H9 (cell line): ENCODE results near the gene PPP1R15A. TPM values are rescaled to one million over a fixed set of nuclear protein-coding genes. Genes with fewer than 3 reads are reported as not detected.
A peak's percentile ranks its signal among the peaks of the same experiment; 100 is the strongest.

Source experiments
- DNase-seq: peaks from one replicate; pipeline ENCODE4 v3.0.0-alpha.2; 2017
- H2AFZ ChIP-seq: one replicate; pipeline ENCODE4 v1.6.1; 2013; ENCODE audit warnings: mild to moderate bottlenecking, low read length, control low read depth, moderate library complexity
- H2AK5ac ChIP-seq: 2 replicates; pipeline ENCODE4 v1.6.1; 2013; ENCODE audit warnings: low read length, control low read depth, mixed read lengths; ENCODE audit not compliant: insufficient read length
- H2BK120ac ChIP-seq: one replicate; pipeline ENCODE4 v1.6.1; 2013; ENCODE audit warnings: low read depth, mild to moderate bottlenecking, low read length, control low read depth, inconsistent platforms; ENCODE audit not compliant: poor library complexity, severe bottlenecking
- H2BK12ac ChIP-seq: 2 replicates; pipeline ENCODE4 v1.6.1; 2013; ENCODE audit warnings: low read length, control low read depth, mixed read lengths, low read depth; ENCODE audit not compliant: insufficient read length
- H2BK15ac ChIP-seq: 2 replicates; pipeline ENCODE4 v1.6.1; 2013; ENCODE audit warnings: low read depth, low read length, control low read depth
- H2BK20ac ChIP-seq: one replicate; pipeline ENCODE4 v1.6.1; 2013; ENCODE audit warnings: low read depth, mild to moderate bottlenecking, low read length, control low read depth, inconsistent platforms; ENCODE audit not compliant: poor library complexity, severe bottlenecking
- H2BK5ac ChIP-seq: 2 replicates; pipeline ENCODE4 v1.6.1; 2013; ENCODE audit warnings: low read length, control low read depth, mixed read lengths; ENCODE audit not compliant: insufficient read length
- H3K14ac ChIP-seq: 2 replicates; pipeline ENCODE4 v1.6.1; 2013; ENCODE audit warnings: low read length, control low read depth; ENCODE audit not compliant: insufficient read depth
- H3K18ac ChIP-seq: 2 replicates; pipeline ENCODE4 v1.6.1; 2013; ENCODE audit warnings: low read depth, mild to moderate bottlenecking, mixed read lengths, low read length, control low read depth; ENCODE audit not compliant: insufficient read length
- H3K23ac ChIP-seq: 2 replicates; pipeline ENCODE4 v1.6.1; 2013; ENCODE audit warnings: low read length, control low read depth, mixed read lengths, low read depth; ENCODE audit not compliant: insufficient read length
- H3K23me2 ChIP-seq: 2 replicates; pipeline ENCODE4 v1.6.1; 2013; ENCODE audit warnings: low read depth, mild to moderate bottlenecking, mixed read lengths, low read length, control low read depth; ENCODE audit not compliant: insufficient read length, poor library complexity, severe bottlenecking
- H3K27ac ChIP-seq: 2 replicates; pipeline ENCODE4 v1.5.1; 2013; ENCODE audit warnings: low read length, control low read depth, mixed read lengths, low read depth; ENCODE audit not compliant: insufficient read length
- H3K27me3 ChIP-seq: 2 replicates; pipeline ENCODE4 v1.6.1; 2013; ENCODE audit warnings: low read length, control low read depth, inconsistent platforms; ENCODE audit not compliant: insufficient read depth
- H3K4ac ChIP-seq: 2 replicates; pipeline ENCODE4 v1.6.1; 2013; ENCODE audit warnings: low read depth, mild to moderate bottlenecking, control low read depth, inconsistent platforms, low read length, moderate library complexity
- H3K4me1 ChIP-seq: 2 replicates; pipeline ENCODE4 v1.6.1; 2013; ENCODE audit warnings: low read length, control low read depth, inconsistent platforms; ENCODE audit not compliant: insufficient read depth
- H3K4me2 ChIP-seq: 2 replicates; pipeline ENCODE4 v1.6.1; 2013; ENCODE audit warnings: low read length, control low read depth, mixed read lengths; ENCODE audit not compliant: insufficient read length, insufficient read depth
- H3K56ac ChIP-seq: 2 replicates; pipeline ENCODE4 v1.6.1; 2013; ENCODE audit warnings: low read depth, mild to moderate bottlenecking, mixed read lengths, low read length, control low read depth; ENCODE audit not compliant: insufficient read length
- H3K79me1 ChIP-seq: 2 replicates; pipeline ENCODE4 v1.6.1; 2013; ENCODE audit warnings: low read depth, mild to moderate bottlenecking, moderate library complexity, low read length, control low read depth, inconsistent platforms; ENCODE audit not compliant: insufficient read depth, poor library complexity, severe bottlenecking
- H3K79me2 ChIP-seq: 2 replicates; pipeline ENCODE4 v1.6.1; 2013; ENCODE audit warnings: low read length, control low read depth, inconsistent platforms; ENCODE audit not compliant: insufficient read depth
- H3K9ac ChIP-seq: 2 replicates; pipeline ENCODE4 v1.6.1; 2013; ENCODE audit warnings: low read length, control low read depth, mixed read lengths; ENCODE audit not compliant: insufficient read length; ENCODE audit errors: extremely low read depth
- H3K9me3 ChIP-seq: one replicate; pipeline ENCODE4 v1.6.1; 2013; ENCODE audit warnings: low read depth, low read length, inconsistent platforms; ENCODE audit not compliant: control insufficient read depth
- H3T11ph ChIP-seq: one replicate; pipeline ENCODE4 v1.6.1; 2013; ENCODE audit warnings: mild to moderate bottlenecking, low read length, control low read depth, inconsistent platforms
- H4K20me1 ChIP-seq: one replicate; pipeline ENCODE4 v1.6.1; 2013; ENCODE audit not compliant: control insufficient read depth, insufficient read length, insufficient read depth
- H4K5ac ChIP-seq: 2 replicates; pipeline ENCODE4 v1.6.1; 2013; ENCODE audit warnings: low read depth, mild to moderate bottlenecking, mixed read lengths, low read length, control low read depth; ENCODE audit not compliant: insufficient read length
- H4K8ac ChIP-seq: replicated peaks from 2 replicates; pipeline ENCODE4 v1.6.1; 2013; ENCODE audit warnings: low read length, control low read depth, mixed read lengths, low read depth; ENCODE audit not compliant: insufficient read length
- H4K91ac ChIP-seq: 2 replicates; pipeline ENCODE4 v1.6.1; 2013; ENCODE audit warnings: low read depth, mild to moderate bottlenecking, moderate library complexity, mixed read lengths, low read length, control low read depth; ENCODE audit not compliant: insufficient read length
- H3K27ac Mint-ChIP-seq, 3 experiments: 2 replicates in 2 of 3; 3 replicates in 1 of 3; pipeline ENCODE4 v1.8.0; 2020 to 2021; ENCODE audit warnings: mixed read lengths in 3 of 3, mild to moderate bottlenecking in 1 of 3, moderate library complexity in 1 of 3
- H3K27me3 Mint-ChIP-seq: 2 replicates; pipeline ENCODE4 v1.8.0; 2021; ENCODE audit warnings: low read depth, mild to moderate bottlenecking, moderate library complexity, mixed read lengths
- H3K36me3 Mint-ChIP-seq, 3 experiments: 2 replicates in 2 of 3; 3 replicates in 1 of 3; pipeline ENCODE4 v1.8.0; 2020 to 2021; ENCODE audit warnings: low read depth in 3 of 3, mixed read lengths in 3 of 3; ENCODE audit not compliant: insufficient read depth in 1 of 3
- H3K4me1 Mint-ChIP-seq, 2 experiments: 2 replicates each; pipeline ENCODE4 v1.8.0; 2020; ENCODE audit warnings: mixed read lengths in 2 of 2
- H3K4me3 Mint-ChIP-seq, 2 experiments: 2 replicates in 1 of 2; 3 replicates in 1 of 2; pipeline ENCODE4 v1.8.0; 2020 to 2021; ENCODE audit warnings: mild to moderate bottlenecking in 2 of 2, mixed read lengths in 2 of 2, moderate library complexity in 1 of 2
- H3K9me3 Mint-ChIP-seq, 2 experiments: 2 replicates in 1 of 2; 3 replicates in 1 of 2; pipeline ENCODE4 v1.8.0; 2020; ENCODE audit warnings: mild to moderate bottlenecking in 2 of 2, mixed read lengths in 2 of 2, moderate library complexity in 1 of 2
- CTCF ChIP-seq: fragments of 200-600 bp; sonication (generic); conservative IDR thresholded peaks from 3 replicates; pipeline ENCODE4 v1.8.0; 2021; ENCODE audit warnings: antibody characterized with exemption, mild to moderate bottlenecking
- WGBS: extraction: QIAGEN DNeasy Blood & Tissue Kit; methylation state at CpG from one replicate; pipeline ENCODE4 v1.1.7; 2013; ENCODE audit warnings: missing lambda C conversion rate, low lambda C conversion rate, mixed read lengths; ENCODE audit not compliant: insufficient read length; ENCODE audit errors: extremely low coverage; 5-methylcytosine and 5-hydroxymethylcytosine counted together
- long read RNA-seq: library from polyadenylated mRNA; unstranded; transcript quantifications from one replicate; pipeline ENCODE4 v2.0.0, GENCODE V29; 2020
- total RNA-seq: library from RNA; stranded (reverse); gene quantifications from 2 replicates; pipeline ENCODE4 v1.2.1, GENCODE V29; 2021

The PPP1R15A gene
- total RNA-seq = 17.2 and 17.5 TPM in 2 replicates
- long read RNA-seq, transcript PPP1R15A-201 (3 exons, 2,378 nt) = major isoform, 278 of 309 reads
- long read RNA-seq, partial matches to known transcripts = 22 of 309 reads
- long read RNA-seq, other reads (novel, unspliced or antisense) = 7 of 309 reads

DNA sequence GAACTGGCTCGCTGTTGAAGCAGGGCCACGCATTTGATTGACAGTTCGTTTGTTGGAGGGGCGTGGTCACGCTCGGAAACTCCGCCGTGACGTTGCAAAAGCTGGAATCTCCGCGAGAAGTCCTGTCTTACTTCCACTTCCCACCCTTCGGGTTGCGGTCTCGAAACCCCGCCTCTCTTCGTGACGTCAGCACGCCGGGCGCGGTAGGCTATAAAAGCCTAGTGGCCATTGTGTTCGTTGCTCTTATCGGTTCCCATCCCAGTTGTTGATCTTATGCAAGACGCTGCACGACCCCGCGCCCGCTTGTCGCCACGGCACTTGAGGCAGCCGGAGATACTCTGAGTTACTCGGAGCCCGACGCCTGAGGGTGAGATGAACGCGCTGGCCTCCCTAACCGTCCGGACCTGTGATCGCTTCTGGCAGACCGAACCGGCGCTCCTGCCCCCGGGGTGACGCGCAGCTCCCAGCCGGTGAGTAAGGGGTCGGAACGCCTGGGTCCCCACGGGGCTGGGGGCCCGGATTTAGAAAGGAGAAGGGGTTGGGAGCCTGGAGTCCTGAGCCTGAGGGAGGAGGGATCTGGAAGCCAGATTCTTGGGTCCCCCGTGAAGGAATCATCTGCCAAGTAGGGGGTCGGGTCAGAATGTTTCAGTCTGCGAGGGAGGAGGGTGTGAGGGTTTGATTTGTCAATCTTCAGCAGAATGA lies at the start of gene PPP1R15A:
PPP1R15A (plus strand) TSS at position 240 of the 702 bp plus-strand sequence. CDS start 813 bp downstream, outside the sequence.
- Mint-ChIP-seq H3K9me3 (no peaks in the 10 kb centered on the region), H3K4me1 (peaks cover 34% of the 10 kb centered on the region in 2 experiments), H3K27ac (peak within 1 kb of the TSS; percentile 100), H3K27me3 (no peaks in the 10 kb centered on the region), H3K4me3 (peak within 1 kb of the TSS; percentile 98 to 99), H3K36me3 (peaks cover 29 to 45% (median 36%) of the 10 kb centered on the region in 3 experiments)
- Histone ChIP-seq H3K27ac (peak within 1 kb of the TSS; percentile 47), H2BK120ac (peak within 1 kb of the TSS; percentile 83), H3K9ac (peak within 1 kb of the TSS; percentile 89), H3K23ac (no peak within 1 kb of the TSS), H4K91ac (peak within 1 kb of the TSS; percentile 93), H3K9me3 (no peaks in the 10 kb centered on the region), H2BK5ac (peak within 1 kb of the TSS; percentile 54), H3K4me2 (peak within 1 kb of the TSS; percentile 77), H2BK20ac (peak within 1 kb of the TSS; percentile 76), H3K18ac (peak within 1 kb of the TSS; percentile 99), H3K79me2 (peaks cover 4% of the 10 kb centered on the region; the same call in 1 of the 2 replicates), H2BK15ac (no peak within 1 kb of the TSS), H3K14ac (peak within 1 kb of the TSS; percentile 99), H3T11ph (peak within 1 kb of the TSS; percentile 73), H3K23me2 (peaks cover 7% of the 10 kb centered on the region), H4K5ac (peak within 1 kb of the TSS; percentile 64), H3K56ac (peak within 1 kb of the TSS; percentile 70), H2AFZ (no peak within 1 kb of the TSS), H4K20me1 (no peaks in the 10 kb centered on the region), H3K4ac (peak within 1 kb of the TSS; percentile 88), H3K27me3 (no peaks in the 10 kb centered on the region), H3K79me1 (peaks cover 11% of the 10 kb centered on the region), H2AK5ac (peak within 1 kb of the TSS; percentile 11), H3K4me1 (peaks cover 6% of the 10 kb centered on the region), H4K8ac (no peak within 1 kb of the TSS), H2BK12ac (peak within 1 kb of the TSS; percentile 31)
- peak; percentile 98 for DNase-seq
- WGBS = no CpG with 5 or more reads among the region's 53 CpGs
- TF ChIP-seq CTCF = no peak
